Hypothalamus (tissue), 51 donors: ENCODE data around the gene GRK6.

Experiments
- DNase-seq, 51 donors: peaks; one replicate each; lab custom pipeline; 2025; lab: John Stamatoyannopoulos, UW

The GRK6 gene

DNA sequence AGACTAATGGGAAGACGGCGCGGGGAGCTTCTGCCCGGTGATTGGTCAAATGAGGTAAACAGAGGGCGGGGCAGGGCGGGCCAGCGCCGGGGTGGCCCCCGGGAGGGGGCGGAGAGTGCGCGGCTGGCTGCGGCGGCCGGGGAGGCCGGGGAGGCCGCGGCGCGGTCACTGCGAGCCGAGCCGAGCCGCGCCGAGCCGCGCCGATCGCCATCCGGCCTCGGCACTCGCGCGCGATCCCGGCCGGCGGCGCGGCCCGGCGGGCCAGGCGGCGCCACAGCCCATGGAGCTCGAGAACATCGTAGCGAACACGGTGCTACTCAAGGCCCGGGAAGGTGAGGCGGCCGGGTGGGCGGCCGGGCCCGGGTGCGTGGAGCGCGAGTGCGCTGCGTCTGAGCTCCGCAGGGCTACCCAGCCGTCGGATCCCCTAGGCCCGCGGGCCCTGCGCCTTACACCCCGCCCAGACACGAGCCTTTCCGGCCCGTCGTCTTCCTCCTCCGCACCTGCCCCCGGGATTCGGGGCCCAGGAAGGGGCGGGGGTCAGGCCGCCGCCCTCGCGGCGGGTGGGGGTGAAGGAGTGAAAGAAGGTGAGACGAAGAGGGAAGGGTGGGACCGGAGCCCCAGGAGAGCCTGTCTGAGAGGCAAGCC, at the start of gene GRK6:
TSS of gene GRK6 (plus strand) at position 111 of the 645 bp plus-strand sequence. CDS start at position 281, 170 bp downstream.
- peak in 5 of 51 donors; percentile 40 to 56 (median 46) for DNase-seq

DNA sequence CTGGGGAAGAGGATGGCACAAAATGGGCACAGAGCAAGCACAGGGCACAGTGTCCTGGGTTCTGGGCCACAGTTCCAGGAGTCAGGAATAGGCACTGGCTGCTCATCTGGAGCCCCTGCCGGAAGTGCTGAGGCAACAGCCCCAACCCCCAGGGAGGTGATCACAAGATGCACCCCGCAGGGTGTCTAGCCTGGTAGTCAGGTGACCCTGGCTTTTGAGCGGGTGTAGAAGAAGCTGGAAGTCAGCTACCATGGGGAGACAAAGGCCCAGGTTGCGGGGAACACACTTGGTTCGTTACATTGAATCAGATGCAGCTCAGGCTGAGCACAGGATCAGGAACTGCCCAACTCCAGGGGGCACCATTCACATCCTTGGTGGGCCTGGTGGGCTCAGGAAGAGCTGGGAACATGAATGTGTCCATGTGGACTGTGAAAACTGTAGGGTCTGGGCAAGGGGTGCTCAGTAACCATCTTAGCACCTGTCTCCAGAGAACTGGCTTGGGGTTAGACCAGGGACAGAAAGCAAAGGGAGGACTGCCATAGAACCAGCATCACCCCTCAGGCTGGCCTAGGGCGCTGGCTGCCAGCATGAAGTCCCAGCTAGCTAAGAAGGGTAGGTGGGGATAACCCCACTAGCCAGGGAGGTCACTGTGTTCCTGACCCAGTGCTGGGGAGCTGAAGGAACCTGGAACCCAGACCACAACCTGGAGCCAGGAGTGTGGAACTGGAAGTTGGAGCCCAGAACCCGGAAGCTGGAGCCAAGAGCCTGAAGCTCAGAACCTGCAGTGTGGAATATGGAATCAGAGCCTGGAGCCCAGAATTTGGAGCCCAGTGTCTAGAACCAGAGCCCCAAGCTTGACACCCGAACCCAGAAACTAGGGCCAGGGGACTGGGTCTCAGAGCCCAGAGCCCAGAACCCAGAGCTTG, 48.4 kb upstream of the GRK6 start:
- no peak for DNase-seq

GRCh38 chr5:177378884-177379883, 47.3 kb upstream of the GRK6 start:
- peak in 1 of 51 donors; percentile 20 for DNase-seq

DNA sequence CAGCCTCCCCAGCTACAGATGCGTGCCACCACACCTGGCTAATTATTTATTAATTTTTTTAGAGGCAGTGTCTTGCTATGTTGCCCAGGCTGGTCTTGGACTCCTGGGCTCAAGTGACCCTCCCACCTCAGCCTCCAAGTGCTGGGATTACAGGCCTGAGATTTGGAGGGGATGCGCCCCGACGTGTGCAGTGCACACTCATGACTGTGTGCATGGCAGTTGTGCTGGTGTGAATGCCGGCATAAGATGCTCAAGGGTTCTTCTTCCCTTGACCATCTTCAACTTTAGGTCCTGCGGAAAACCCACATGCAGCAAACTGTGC, 45.7 kb upstream of the GRK6 start:
- no peak for DNase-seq

- DNase-seq, result peak in 6 of 51 donors; percentile 8 to 71 (median 18)
These were observed 44.0 kb upstream of the GRK6 start for GRCh38 chr5:177382423-177383029.

DNA sequence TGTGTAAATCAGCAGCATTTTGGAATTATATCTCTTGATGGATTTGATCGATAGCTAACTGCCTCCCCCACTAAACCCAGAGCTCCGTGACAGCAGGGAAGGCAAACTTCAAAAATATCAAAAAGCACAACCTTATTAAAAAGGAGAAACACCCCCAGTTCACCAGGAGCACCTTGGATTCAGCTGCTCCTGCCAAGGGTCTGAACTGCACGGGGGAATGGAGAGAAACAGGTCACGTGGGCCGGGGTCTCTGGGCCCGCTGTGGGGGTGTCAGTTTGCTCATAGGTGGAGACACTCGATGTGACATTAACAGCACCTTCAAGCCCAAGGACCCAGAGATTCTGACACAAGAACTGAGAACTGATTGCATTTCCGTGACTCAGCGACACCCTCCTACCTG, 43.3 kb upstream of the GRK6 start:
- no peak for DNase-seq

DNA sequence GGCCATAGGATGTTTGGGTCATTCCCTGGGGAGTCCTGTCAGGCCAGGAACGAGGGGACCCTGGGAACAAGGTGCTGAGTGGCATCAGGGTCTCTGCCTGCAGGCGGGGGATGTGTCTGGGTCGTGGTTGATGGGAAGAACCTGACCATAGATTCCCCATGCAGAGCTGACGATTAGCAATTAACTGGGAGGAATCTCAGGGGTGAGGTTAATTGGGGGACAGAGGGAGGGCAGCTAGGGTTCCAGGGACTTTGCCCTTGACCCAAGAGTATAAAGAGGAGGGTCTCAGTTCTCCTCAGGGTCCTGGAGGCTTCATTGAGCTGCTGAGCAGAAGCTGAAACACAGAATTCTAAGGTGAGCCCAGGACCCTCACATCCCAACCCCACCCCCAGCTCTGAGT, 42.3 kb upstream of the GRK6 start, which contains the start of gene SLC34A1:
TSS of gene SLC34A1 (plus strand) at position 301 of the 400 bp plus-strand sequence. CDS start 1,308 bp downstream, outside the sequence.
- DNase-seq, result no peak

DNA sequence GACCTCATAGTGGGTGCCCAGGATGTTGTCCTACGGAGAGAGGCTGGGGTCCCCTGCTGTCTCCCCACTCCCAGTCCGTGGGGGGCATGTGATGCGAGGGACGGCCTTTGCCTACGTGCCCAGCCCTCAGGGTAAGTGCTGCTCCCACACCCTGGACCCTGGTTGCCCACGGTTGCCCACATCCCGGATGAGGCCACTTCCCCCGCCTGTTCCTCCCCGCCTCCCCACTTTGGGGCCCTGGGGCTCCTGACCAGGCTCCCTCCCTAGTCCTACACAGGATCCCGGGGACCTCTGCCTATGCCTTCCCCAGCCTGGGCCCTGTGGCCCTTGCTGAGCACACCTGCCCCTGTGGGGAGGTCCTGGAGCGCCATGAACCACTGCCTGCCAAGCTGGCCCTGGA, 40.8 kb upstream of the GRK6 start:
- no peak for DNase-seq

DNA sequence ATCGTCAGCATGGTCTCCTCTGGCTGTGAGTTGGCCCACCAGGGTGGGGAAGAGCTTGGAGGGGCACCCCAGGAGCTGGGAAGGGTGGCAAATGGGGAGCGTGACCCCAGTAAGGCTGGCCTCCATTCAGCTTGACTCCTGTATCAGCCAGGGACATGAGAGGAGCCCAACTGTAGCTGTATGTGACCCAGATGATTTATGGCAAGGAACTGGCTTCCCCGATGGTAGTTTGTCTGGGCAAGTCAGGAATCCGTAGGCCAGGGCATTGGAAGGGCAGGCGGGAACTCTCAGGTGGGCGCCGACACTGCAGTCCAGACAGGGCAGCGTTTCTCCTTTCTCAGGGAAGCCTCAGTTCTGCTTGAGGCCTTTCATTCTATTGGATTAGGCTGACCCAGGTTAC, 39.9 kb upstream of the GRK6 start:
- DNase-seq, result no peak

- no peak for DNase-seq
These were observed 39.1 kb upstream of the GRK6 start for GRCh38 chr5:177387405-177387804.

DNA sequence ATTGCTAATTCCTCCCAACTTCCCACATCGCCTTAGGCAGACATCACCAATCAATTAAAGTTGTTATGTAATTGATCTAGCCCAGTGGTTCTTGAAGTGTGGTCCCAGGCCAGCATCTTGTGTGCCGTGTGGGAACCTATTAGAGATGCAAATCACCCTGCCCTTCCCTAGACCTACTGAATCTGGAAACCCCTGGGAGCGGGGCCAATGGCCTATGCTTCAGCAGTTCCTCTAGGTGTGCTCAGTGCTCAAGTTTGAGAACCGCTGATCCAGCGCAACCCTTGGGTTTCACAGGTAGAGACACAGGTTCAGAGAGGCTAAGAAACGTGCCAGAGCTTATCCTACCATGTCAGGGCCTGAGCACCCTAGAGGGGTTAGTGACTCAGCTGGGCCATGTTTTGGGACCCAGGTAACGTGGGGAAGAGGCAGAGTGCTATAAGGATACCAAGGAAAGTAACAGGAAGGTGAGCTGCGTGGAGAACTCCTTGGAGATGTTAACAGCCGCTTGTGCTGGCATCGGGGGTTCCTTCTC, 37.9 kb upstream of the GRK6 start:
- DNase-seq, result no peak

DNA sequence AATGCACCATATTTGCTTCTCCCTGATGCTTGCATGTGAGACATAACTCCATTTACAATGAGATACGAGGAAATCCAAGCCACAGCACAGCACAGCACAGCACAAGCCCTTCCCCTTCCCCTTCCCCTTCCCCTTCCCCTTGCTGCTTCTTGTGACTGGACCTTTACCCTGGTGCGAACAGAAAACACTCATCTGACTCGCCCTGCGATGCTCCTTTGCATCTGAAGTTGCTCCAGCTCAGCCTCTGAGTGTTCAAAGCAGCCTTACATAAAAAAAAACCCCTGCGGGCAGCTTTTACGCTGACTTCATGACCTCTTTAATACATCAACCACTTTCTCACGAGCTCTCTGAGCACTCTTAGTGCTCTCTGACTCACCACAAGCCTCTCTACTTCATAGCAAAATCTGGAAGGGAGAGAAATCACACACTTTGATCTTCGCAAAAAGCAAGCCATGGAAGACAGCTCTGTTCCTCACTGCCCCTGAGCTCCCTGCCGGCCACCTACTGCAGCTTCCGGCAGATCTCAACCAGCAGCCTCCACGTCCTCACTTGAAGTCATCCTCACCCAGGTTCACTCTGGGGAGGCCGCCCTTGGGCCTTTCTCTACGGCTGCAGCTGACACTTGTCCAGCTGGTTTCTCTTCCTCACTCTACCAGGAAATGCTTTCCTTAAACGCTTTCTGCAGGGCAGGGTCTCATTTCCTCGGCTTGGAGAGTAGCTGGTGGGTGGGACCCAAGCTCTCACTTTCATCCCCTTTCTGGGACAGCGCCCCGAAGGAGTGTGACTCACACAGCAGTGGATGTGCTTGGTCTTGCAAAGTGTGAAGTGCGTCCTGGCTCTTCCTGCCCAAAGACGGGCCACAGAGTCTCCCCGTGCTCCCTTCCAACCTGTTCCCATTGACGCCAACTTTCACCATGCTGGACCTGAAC, 37.0 kb upstream of the GRK6 start:
- DNase-seq, result no peak

- DNase-seq, result peak in 48 of 51 donors; percentile 7 to 84 (median 57)
These were observed 35.8 kb upstream of the GRK6 start for GRCh38 chr5:177390363-177391300.

GRCh38 chr5:177392765-177393164, 33.7 kb upstream of the GRK6 start:
- DNase-seq, result no peak

GRCh38 chr5:177393206-177393765, 33.2 kb upstream of the GRK6 start:
- no peak for DNase-seq

- DNase-seq, result no peak
These were observed 32.5 kb upstream of the GRK6 start for GRCh38 chr5:177393990-177394389.

- no peak for DNase-seq
These were observed 30.4 kb upstream of the GRK6 start for GRCh38 chr5:177396078-177396477.
